Osteoblast (primary cell): Measurements from ENCODE around the gene SLC39A9. TPM values are rescaled to one million over a fixed set of nuclear protein-coding genes. Genes with fewer than 3 reads are reported as not detected.
"Not testable (repeated sequence)": the region's sequence is repeated elsewhere in the genome, so short reads cannot be mapped to it uniquely, and the experiment has no call there.

ENCODE experiments used
- DNase-seq: peaks from one replicate; pipeline ENCODE4 v3.0.0; 2011; ENCODE audit warnings: low spot score, mixed read lengths; ENCODE audit not compliant: insufficient read length; ENCODE audit errors: missing footprints
- H2AFZ ChIP-seq: 2 replicates; pipeline ENCODE4 v1.6.0; 2011; ENCODE audit warnings: mild to moderate bottlenecking, low read length
- H3K27ac ChIP-seq: 2 replicates; pipeline ENCODE4 v1.5.1; 2011; ENCODE audit warnings: mild to moderate bottlenecking, low read depth, low read length, moderate library complexity
- H3K27me3 ChIP-seq: 2 replicates; pipeline ENCODE4 v1.6.0; 2012; ENCODE audit warnings: mild to moderate bottlenecking, control low read depth, inconsistent platforms, low read length, moderate library complexity; ENCODE audit not compliant: insufficient read depth
- H3K36me3 ChIP-seq: 2 replicates; pipeline ENCODE4 v1.5.1; 2011; ENCODE audit warnings: mild to moderate bottlenecking, low read length, control low read depth, moderate library complexity; ENCODE audit not compliant: insufficient read depth
- H3K4me1 ChIP-seq: 2 replicates; pipeline ENCODE4 v1.5.1; 2011; ENCODE audit warnings: mild to moderate bottlenecking, low read length, control low read depth, moderate library complexity; ENCODE audit not compliant: insufficient read depth
- H3K4me2 ChIP-seq: 2 replicates; pipeline ENCODE4 v1.6.0; 2011; ENCODE audit warnings: mild to moderate bottlenecking, low read length; ENCODE audit not compliant: insufficient read depth
- H3K4me3 ChIP-seq: fragments of 200-600 bp; sonication (generic); 3 replicates; pipeline ENCODE4 v1.5.1; 2012; ENCODE audit warnings: mild to moderate bottlenecking, low read length, inconsistent platforms; ENCODE audit not compliant: insufficient read depth
- H3K79me2 ChIP-seq: 2 replicates; pipeline ENCODE4 v1.6.0; 2012; ENCODE audit warnings: mild to moderate bottlenecking, low read length, control low read depth, inconsistent platforms; ENCODE audit not compliant: insufficient read depth
- H3K9me3 ChIP-seq: 2 replicates; pipeline ENCODE4 v1.5.1; 2011; ENCODE audit warnings: low read depth, low read length, control low read depth
- H4K20me1 ChIP-seq: 2 replicates; pipeline ENCODE4 v1.6.0; 2012; ENCODE audit warnings: mild to moderate bottlenecking, low read length, control low read depth; ENCODE audit not compliant: insufficient read depth
- CTCF ChIP-seq: IDR thresholded peaks from 2 replicates; pipeline ENCODE4 v1.5.1; 2011; ENCODE audit warnings: mild to moderate bottlenecking, low read depth, low read length, moderate library complexity; ENCODE audit errors: extremely low read depth
- total RNA-seq: library from RNA; depleted of rRNA; stranded (reverse); fragments of >200 nt; gene quantifications from 2 replicates; pipeline ENCODE4 v1.2.3, GENCODE V29; 2012

Gene SLC39A9
- total RNA-seq, 1 donor = 163 TPM

GRCh38 chr14:69408331-69408960 lies 10.0 kb downstream of the SLC39A9 start:
- TF ChIP-seq CTCF = no peak
- Histone ChIP-seq H4K20me1 (peaks cover 49% of the 10 kb centered on the region), H3K36me3 (no peaks in the 10 kb centered on the region), H3K27me3 (no peaks in the 10 kb centered on the region), H3K79me2 (peaks cover 85% of the 10 kb centered on the region), H3K27ac (no peak overlapping the region), H3K4me1 (no peaks in the 10 kb centered on the region), H3K9me3 (no peaks in the 10 kb centered on the region), H3K4me2 (no peak overlapping the region), H3K4me3 (no peak overlapping the region), H2AFZ (no peak overlapping the region)
- peak; percentile 2 for DNase-seq

GRCh38 chr14:69413483-69413882 lies 15.0 kb downstream of the SLC39A9 start:
- no peaks in the 10 kb centered on the region for H3K27me3 ChIP-seq
- peaks cover 49% of the 10 kb centered on the region for H4K20me1 ChIP-seq
- H3K27ac ChIP-seq = no peak overlapping the region
- H3K36me3 ChIP-seq = no peaks in the 10 kb centered on the region
- H3K4me2 ChIP-seq = no peak overlapping the region
- no peaks in the 10 kb centered on the region for H3K4me1 ChIP-seq
- peak; percentile 10 for DNase-seq
- H3K4me3 ChIP-seq = no peak overlapping the region
- H2AFZ ChIP-seq = no peak overlapping the region
- H3K9me3 ChIP-seq = no peaks in the 10 kb centered on the region
- H3K79me2 ChIP-seq = peaks cover 74% of the 10 kb centered on the region
- TF ChIP-seq CTCF = no peak

- Histone ChIP-seq H4K20me1 (peaks cover 31% of the 10 kb centered on the region), H3K79me2 (peaks cover 64% of the 10 kb centered on the region)
- not testable (repeated sequence) for H2AFZ ChIP-seq, H3K36me3 ChIP-seq, H3K27ac ChIP-seq, H3K27me3 ChIP-seq, H3K9me3 ChIP-seq, DNase-seq, H3K4me3 ChIP-seq, H3K4me2 ChIP-seq, H3K4me1 ChIP-seq
Observed at GRCh38 chr14:69416087-69416486, 17.6 kb downstream of the SLC39A9 start.

- Histone ChIP-seq H2AFZ (no peak overlapping the region), H3K4me3 (no peak overlapping the region), H3K4me1 (peaks cover 13% of the 10 kb centered on the region), H3K36me3 (peaks cover 26% of the 10 kb centered on the region), H3K4me2 (no peak overlapping the region), H3K79me2 (peaks cover 42% of the 10 kb centered on the region), H3K27me3 (no peaks in the 10 kb centered on the region), H3K9me3 (no peaks in the 10 kb centered on the region), H4K20me1 (peaks cover 15% of the 10 kb centered on the region), H3K27ac (no peak overlapping the region)
- DNase-seq = peak; percentile 76
- no peak for TF ChIP-seq CTCF
Observed at GRCh38 chr14:69423279-69423678, 24.8 kb downstream of the SLC39A9 start.
